NCI-H2196 treated with DMSO at 0.1 percent for 48 hours (cell line): ENCODE data around the gene CD63.

ENCODE experiments used
- DNase-seq: peaks from one replicate; lab custom pipeline; 2025; ENCODE audit not compliant: unreplicated experiment; lab: John Stamatoyannopoulos, UW

CD63 gene

DNA sequence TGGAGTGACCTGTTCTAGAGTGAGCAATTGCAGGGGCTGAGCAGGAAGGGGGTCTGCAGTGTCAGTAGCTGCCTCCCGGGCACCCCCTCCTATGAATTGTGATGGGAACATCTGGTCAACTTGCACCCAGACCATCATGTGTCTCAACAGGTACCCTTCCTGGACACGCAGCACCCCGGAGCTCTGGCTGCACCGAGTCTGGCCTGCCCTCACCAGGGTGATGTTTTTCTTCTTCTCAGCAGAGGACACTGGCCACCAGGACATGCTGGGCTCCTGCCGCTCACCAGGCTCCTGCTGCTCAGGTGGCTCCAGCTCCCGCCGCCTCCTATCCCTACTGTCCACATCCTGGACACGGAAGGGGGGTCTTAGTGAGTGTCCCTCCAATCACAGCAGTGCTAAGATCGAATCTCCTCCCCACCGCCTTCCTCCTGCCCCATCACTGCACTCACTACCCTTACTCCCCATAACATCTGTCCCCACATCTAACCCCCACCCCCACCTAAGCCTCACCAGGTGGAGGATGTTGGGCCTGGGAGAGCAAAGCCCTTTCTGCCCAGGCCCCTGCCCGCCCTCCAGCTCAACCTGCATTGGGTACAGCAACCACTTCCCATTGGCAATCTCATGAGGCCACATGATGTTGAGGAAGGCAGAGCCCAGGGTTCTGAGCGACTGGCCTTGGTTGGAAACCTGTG lies 36.0 kb downstream of the CD63 start:
- no peak for DNase-seq

DNA sequence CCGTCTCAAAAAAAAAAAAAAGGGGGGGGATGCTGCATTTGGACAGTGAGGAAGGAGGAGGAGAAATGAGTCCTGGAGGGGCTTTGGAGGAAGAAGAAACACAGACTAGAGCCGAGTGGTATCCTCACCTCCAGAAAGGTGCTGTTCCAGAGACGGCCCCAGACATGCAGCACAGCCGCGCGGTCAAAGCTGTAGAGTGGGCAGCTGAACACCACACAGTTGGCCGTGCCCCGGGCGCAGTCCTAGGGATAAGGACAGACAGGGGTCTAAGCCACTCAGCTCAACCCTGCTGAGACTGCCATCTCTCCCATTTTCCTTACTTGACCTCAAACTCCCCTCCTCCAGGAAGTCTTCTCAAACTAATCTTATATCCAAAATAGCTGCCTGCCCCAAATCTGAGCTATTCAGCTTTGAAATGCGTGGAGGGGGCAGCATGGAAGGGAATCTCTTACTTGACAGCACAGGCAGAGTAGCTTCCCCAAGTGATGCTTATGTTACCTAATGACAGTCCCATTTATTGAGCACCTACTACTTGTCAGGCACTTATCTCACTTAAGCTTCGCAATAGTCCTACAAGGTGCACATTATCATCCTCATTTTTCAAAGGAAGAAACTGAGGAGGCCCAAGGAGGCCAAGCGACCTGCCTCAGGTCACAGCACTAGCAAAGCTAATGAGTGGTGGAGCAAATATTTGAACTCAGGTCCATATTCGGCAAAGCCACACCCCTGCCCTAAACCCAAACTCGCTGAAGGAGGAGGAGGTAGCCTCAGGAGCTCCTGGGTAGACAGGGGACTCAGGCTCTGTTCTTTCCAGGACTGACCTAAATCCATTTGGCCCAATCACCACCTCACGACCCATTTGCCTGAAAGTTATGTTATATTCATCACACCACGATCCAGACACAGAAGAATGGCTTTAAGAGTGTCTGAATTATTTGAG lies 39.8 kb downstream of the CD63 start:
- no peak for DNase-seq

DNA sequence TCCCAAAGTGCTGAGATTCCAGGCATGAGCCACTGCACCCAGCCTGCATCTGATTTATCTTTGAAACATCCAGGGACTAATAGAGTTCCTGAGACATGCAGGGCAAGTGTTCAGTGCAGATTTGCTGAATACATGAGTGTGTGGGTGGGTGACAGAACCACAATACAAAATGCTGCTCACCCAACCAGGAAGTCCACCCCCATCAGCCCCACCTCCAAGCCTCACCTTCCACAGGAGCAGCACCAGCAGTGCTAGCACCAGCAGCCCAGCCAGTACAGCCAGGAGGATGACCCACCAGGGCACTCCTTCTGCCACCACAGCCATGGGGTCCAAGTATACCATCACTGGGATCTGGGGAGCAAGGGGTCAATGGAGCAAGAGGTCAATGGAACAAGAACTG lies 41.1 kb downstream of the CD63 start:
- no peak for DNase-seq

DNA sequence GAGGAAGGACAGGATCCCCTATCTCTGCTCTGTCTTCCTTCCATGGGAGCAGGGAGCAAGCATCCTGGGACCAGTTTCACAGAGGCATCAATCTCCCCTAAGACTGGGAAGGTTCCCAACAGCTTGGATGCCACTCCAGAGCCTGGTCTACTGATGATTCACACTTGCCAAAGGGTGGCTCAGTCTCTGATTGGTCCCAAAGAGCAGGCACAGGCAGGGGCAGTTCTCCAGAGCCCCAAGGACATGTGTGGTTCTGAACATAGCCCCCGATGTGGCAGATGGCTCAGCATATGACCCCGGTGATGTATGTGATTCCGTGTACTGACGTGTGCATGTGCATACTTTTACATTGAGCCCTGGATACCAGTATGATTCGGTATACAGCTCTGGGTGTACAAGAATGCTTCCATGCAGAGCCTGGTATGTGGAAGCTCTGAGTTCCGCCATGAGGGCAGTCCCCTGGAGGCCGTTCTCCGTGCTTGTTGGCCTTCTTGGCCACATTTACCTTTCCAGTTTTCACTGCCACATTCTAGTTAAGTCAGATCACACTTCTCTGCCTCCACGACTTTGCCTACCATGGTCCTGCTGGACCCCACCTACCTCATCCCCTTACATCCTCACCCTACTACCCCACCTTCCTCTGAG lies 42.3 kb downstream of the CD63 start:
- no peak for DNase-seq

DNA sequence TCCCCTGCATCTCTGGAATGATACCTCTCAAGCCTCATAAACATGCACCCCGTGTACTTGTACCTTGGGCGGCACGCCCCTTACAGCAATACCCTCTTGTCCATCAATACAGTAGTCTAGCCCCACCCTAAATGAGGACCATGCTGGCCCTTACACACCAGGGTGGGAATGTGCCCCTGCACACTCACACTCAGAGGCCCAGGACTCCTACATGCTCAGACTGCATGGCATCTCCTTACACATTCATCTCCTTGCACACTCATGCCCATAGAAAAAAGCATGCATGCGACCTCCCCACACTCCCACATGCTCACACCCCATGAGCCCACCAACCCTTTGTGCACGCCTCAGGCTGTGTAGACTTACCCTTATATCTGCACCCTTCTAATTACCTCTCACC lies 43.1 kb downstream of the CD63 start:
- no peak for DNase-seq

DNA sequence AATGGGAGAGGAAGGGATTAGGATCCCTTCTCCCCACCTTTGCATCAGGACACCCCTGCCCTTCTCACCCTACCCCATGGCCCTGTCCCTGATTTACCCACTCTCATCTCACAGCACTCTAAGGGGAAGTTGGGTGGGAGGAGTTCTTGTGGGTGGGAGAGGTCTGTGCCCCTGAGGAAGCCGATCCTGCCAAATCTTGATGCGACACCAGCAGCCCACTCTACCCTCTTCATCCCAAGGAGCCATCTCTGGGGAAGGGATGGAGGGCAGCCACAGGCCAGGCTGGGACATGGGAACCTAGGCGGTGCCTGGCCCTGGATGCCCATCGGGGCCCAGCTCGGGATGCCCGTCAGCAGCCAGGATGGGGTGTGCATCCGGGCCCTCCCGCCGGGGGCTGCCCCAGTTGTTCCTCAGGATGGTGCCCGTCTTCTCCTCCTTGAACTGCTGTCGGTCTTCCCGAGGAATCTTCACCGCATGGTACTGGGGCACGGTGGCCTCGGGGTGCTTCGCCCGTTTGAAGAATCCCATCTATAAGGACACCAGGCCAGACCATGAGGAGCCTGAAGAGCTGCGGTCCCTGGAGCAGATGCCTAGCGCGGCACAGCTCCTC lies 43.9 kb downstream of the CD63 start:
- no peak for DNase-seq

DNA sequence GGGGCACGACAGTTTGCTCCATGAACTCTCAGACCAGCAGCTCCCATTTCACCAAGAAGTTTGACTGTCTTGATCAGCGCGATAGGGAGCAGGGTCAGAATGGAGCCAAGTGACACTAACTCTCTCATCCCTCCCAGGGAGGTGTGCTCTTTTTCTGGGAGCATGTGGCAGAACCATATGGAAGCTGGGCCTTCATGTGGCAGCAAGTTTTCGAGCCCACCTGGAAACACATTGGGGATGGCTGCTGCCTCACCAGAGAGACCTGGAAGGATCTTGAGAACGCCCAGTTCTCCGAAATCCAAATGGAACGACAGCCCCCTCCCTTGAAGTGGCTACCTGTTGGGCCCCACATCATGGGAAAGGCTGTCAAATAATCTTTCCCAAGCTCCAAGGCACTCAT lies 45.1 kb downstream of the CD63 start:
- no peak for DNase-seq

DNA sequence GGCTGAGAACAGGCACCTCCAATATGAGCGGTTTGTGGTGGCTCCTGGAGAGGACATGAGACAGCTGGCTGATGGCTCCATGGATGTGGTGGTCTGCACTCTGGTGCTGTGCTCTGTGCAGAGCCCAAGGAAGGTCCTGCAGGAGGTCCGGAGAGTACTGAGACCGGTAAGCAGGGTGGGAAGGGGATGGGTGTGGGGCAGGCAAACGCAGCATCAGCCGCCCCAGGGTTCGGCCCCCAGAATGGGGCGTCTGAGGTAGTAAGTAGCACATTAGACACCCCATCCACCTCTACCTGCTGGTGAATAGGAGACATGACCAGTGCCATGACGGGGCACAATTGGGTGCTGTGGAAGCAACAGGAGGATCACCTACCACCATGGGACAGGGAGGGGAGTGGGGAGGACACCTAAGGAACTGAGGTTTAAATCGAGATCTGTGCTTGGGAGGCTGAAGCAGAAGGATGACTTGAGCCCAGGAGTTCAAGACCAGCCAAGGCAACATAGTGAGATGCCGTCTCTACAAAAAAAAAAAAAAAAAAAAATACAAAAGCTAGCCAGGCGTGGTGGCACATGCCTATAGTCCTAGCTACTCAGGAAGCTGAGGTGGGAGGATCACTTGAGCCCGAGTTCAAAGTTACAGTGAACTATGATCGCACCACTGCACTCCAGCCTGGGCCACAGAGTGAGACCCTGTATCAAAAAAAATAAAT lies 46.6 kb downstream of the CD63 start:
- DNase-seq = no peak

DNA sequence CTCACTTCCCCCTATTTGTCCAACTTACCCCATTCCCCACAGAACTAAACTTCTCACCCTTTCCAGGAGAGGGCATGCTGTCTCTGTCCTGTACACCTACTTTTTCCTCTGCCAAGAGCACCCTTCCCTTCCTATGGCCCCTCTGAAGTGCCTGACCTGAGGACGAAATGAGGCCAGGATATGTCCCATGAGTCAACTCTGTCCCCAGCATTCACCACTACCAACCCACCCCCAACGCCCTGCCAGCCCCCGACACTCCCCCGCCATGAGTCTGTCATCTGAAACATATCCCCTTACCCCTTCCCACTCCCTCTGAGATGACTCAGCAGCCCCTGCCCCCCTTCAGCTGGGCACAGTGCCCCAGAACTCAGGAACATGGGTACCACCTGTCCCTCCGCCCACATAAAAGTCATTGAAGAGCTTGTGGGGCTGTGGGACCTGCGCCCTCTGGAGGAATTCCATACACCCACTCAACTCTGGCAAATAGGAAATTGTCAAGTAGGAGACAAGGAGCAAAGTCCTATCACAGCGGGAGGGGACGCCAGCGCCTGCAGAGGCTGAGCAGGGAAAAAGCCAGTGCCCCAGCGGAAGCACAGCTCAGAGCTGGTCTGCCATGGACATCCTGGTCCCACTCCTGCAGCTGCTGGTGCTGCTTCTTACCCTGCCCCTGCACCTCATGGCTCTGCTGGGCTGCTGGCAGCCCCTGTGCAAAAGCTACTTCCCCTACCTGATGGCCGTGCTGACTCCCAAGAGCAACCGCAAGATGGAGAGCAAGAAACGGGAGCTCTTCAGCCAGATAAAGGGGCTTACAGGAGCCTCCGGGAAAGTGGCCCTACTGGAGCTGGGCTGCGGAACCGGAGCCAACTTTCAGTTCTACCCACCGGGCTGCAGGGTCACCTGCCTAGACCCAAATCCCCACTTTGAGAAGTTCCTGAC lies 47.4 kb downstream of the CD63 start:
- no peak for DNase-seq

DNA sequence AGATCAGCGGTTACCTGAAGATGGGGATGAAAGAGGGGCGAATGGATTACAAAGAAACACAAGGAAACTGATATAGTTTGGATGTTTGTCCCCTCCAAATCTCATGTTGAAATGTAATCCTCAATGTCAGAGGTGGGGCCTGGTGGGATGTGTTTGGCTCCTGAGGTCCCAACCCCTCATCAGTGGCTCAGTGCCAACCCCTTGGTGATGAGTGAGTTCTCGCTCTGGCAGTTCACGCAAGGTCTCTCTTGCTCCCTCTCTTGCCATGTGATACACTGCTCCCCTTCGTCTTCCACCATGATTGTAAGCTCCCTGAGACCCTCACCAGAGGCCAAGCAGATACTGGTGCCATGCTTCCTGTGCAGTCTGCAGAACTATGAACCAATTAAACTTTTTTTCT lies 49.1 kb downstream of the CD63 start:
- DNase-seq = no peak

DNA sequence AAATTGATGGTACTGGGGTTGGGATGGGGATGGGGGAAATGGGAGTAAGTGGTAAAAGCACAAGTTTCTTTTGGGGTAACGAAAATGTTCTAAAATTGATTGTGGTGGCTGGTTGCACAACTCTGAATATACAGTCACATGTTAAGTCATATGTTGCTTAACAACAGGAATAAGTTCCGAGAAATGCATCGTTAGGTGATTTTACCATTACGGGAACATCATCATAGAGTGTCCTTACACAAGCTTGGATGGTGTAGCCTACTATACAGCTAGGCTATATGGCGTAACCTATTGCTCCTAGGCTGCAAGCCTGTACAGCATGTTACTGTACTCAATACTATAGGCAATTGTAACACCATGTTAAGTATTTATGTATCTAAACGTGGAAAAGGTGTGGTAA lies 52.1 kb downstream of the CD63 start:
- no peak for DNase-seq

DNA sequence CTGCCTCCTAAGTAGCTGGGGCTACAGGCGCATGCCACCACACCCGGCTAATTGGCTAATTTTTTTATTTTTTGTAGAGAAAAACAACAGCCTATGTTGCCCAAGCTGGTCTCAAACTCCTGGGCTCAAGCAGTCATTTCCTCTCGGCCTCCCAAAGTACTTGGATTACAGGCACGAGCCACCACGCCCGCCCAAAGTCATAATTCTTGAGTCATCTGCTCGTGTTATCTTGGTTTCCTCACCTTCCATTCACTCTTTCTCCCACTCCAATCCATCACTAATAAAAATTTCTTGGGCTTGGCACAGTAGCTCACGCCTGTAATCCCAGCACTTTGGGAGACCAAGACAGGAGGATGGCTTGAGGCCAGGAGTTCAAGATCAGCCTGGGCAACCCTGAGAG lies 53.1 kb downstream of the CD63 start:
- DNase-seq = no peak
